Glutamatergic neuron (in vitro differentiated cells): ENCODE data around the gene SHE. TPM values are rescaled to one million over a fixed set of nuclear protein-coding genes. Genes with fewer than 3 reads are reported as not detected.
A peak's percentile ranks its signal among the peaks of the same experiment; 100 is the strongest.
"Not testable (repeated sequence)": the region's sequence is repeated elsewhere in the genome, so short reads cannot be mapped to it uniquely, and the experiment has no call there.

ENCODE experiments used
- DNase-seq: peaks from one replicate; pipeline ENCODE4 v3.0.0; 2022
- H3K27ac Mint-ChIP-seq: one replicate; pipeline ENCODE4 v1.8.0; 2020; ENCODE audit warnings: mild to moderate bottlenecking, mixed read lengths, inconsistent platforms; ENCODE audit not compliant: unreplicated experiment
- H3K27me3 Mint-ChIP-seq: one replicate; pipeline ENCODE4 v1.8.0; 2020; ENCODE audit warnings: mild to moderate bottlenecking, moderate library complexity, mixed read lengths, inconsistent platforms; ENCODE audit not compliant: unreplicated experiment
- H3K36me3 Mint-ChIP-seq: one replicate; pipeline ENCODE4 v1.8.0; 2020; ENCODE audit warnings: mild to moderate bottlenecking, mixed read lengths, inconsistent platforms; ENCODE audit not compliant: unreplicated experiment
- H3K4me1 Mint-ChIP-seq: one replicate; pipeline ENCODE4 v1.8.0; 2020; ENCODE audit warnings: mild to moderate bottlenecking, low read depth, mixed read lengths, inconsistent platforms; ENCODE audit not compliant: unreplicated experiment
- H3K4me3 Mint-ChIP-seq: one replicate; pipeline ENCODE4 v1.8.0; 2020; ENCODE audit warnings: mild to moderate bottlenecking, mixed read lengths, inconsistent platforms; ENCODE audit not compliant: unreplicated experiment
- H3K9me3 Mint-ChIP-seq: one replicate; pipeline ENCODE4 v1.8.0; 2020; ENCODE audit warnings: mild to moderate bottlenecking, moderate library complexity, mixed read lengths, inconsistent platforms; ENCODE audit not compliant: unreplicated experiment
- CTCF ChIP-seq: fragments of 200-600 bp; sonication (generic); IDR thresholded peaks from one replicate; pipeline ENCODE4 v1.5.0; 2021; ENCODE audit not compliant: partially characterized antibody, unreplicated experiment
- total RNA-seq: library from RNA; stranded (reverse); fragmentation: NEBNext Ultra II Directional; extraction: Animal tissue kit (Norgen Biotek cat#: 25700); gene quantifications from one replicate; pipeline ENCODE4 v1.2.1, GENCODE V29; 2021; ENCODE audit not compliant: unreplicated experiment

Gene SHE
- total RNA-seq, 1 donor from 2014 or later = 0.07 TPM

- Mint-ChIP-seq H3K36me3 (peaks cover 5% of the 10 kb centered on the region), H3K9me3 (peaks cover 8% of the 10 kb centered on the region), H3K27ac (no peak overlapping the region), H3K4me3 (no peak overlapping the region), H3K4me1 (no peaks in the 10 kb centered on the region), H3K27me3 (peaks cover 8% of the 10 kb centered on the region)
- TF ChIP-seq CTCF = no peak
- no peak for DNase-seq
Observed at GRCh38 chr1:154539486-154540483, 37.6 kb upstream of the SHE start.

- TF ChIP-seq CTCF = no peak
- H3K36me3 Mint-ChIP-seq = peaks cover 5% of the 10 kb centered on the region
- peaks cover 8% of the 10 kb centered on the region for H3K9me3 Mint-ChIP-seq
- H3K4me1 Mint-ChIP-seq = no peaks in the 10 kb centered on the region
- H3K27me3 Mint-ChIP-seq = peaks cover 7% of the 10 kb centered on the region
- DNase-seq = no peak
- no peak overlapping the region for H3K4me3 Mint-ChIP-seq
- H3K27ac Mint-ChIP-seq = no peak overlapping the region
Observed at GRCh38 chr1:154536570-154536969, 34.4 kb upstream of the SHE start.

- Mint-ChIP-seq H3K27ac (no peak overlapping the region), H3K36me3 (peaks cover 5% of the 10 kb centered on the region), H3K27me3 (no peaks in the 10 kb centered on the region), H3K4me3 (no peak overlapping the region), H3K4me1 (no peaks in the 10 kb centered on the region), H3K9me3 (peaks cover 6% of the 10 kb centered on the region)
- peak; percentile 27 for DNase-seq
- peak; percentile 27 for TF ChIP-seq CTCF
Observed at GRCh38 chr1:154533952-154534844, 32.0 kb upstream of the SHE start.

GRCh38 chr1:154531950-154532349 is 29.7 kb upstream of the SHE start:
- not testable (repeated sequence) for H3K4me1 Mint-ChIP-seq, H3K9me3 Mint-ChIP-seq, H3K27ac Mint-ChIP-seq, DNase-seq, H3K36me3 Mint-ChIP-seq, H3K27me3 Mint-ChIP-seq, H3K4me3 Mint-ChIP-seq

- H3K27me3 Mint-ChIP-seq = no peaks in the 10 kb centered on the region
- no peak for TF ChIP-seq CTCF
- H3K9me3 Mint-ChIP-seq = peaks cover 3% of the 10 kb centered on the region
- H3K4me3 Mint-ChIP-seq = no peak overlapping the region
- H3K4me1 Mint-ChIP-seq = no peaks in the 10 kb centered on the region
- no peak overlapping the region for H3K27ac Mint-ChIP-seq
- no peak for DNase-seq
- no peaks in the 10 kb centered on the region for H3K36me3 Mint-ChIP-seq
Observed at GRCh38 chr1:154529308-154529707, 27.1 kb upstream of the SHE start.
